ENCODE data around the gene LRRC49.

GRCh38 chr15:71088683-71089082 lies 196.1 kb downstream of the LRRC49 start:
- no peak for TF ChIP-seq EP300 (IDR thresholded peaks at IDR 0.05)
- TF ChIP-seq, protein P1, sequence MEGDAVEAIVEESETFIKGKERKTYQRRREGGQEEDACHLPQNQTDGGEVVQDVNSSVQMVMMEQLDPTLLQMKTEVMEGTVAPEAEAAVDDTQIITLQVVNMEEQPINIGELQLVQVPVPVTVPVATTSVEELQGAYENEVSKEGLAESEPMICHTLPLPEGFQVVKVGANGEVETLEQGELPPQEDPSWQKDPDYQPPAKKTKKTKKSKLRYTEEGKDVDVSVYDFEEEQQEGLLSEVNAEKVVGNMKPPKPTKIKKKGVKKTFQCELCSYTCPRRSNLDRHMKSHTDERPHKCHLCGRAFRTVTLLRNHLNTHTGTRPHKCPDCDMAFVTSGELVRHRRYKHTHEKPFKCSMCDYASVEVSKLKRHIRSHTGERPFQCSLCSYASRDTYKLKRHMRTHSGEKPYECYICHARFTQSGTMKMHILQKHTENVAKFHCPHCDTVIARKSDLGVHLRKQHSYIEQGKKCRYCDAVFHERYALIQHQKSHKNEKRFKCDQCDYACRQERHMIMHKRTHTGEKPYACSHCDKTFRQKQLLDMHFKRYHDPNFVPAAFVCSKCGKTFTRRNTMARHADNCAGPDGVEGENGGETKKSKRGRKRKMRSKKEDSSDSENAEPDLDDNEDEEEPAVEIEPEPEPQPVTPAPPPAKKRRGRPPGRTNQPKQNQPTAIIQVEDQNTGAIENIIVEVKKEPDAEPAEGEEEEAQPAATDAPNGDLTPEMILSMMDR (IDR thresholded peaks at IDR 0.05) = no peak
- no peak for TF ChIP-seq POLR2A (IDR thresholded peaks at IDR 0.05; ENCODE audit: low read depth)

Data from esophagus muscularis mucosa (tissue), 4 donors.